Activated CD8-positive, alpha-beta T cell treated with anti-CD3 and anti-CD28 coated beads for 36 hours (primary cell): ENCODE results near the gene LNX1. TPM values are rescaled to one million over a fixed set of nuclear protein-coding genes. Genes with fewer than 3 reads are reported as not detected.

ENCODE experiments used
- ATAC-seq: fragments of 200-7000 bp; cut with Tn5 transposase; one replicate; pipeline ENCODE4 v1.10.0; 2021; ENCODE audit warnings: mild to moderate bottlenecking, moderate library complexity
- CTCF ChIA-PET: fragments of 350-600 bp; sonication (Branson Sonifier 250); formaldehyde crosslinking; loops from one replicate; lab custom pipeline; 2021; ENCODE audit warnings: antibody characterized with exemption; lab: Charles Lee
- POLR2A ChIA-PET: fragments of 350-600 bp; sonication (Branson Sonifier 250); formaldehyde crosslinking; loops from one replicate; lab custom pipeline; 2021; ENCODE audit warnings: antibody characterized with exemption; lab: Charles Lee
- DNase-seq: peaks from one replicate; pipeline ENCODE4 v3.0.0-alpha.2; 2020
- H3K27ac Mint-ChIP-seq: one replicate; pipeline ENCODE4 v1.8.0; 2021; ENCODE audit warnings: mild to moderate bottlenecking, mixed read lengths
- H3K27me3 Mint-ChIP-seq: one replicate; pipeline ENCODE4 v1.8.0; 2021; ENCODE audit warnings: mixed read lengths
- H3K36me3 Mint-ChIP-seq: one replicate; pipeline ENCODE4 v1.8.0; 2021; ENCODE audit warnings: low read depth, mixed read lengths
- H3K4me1 Mint-ChIP-seq: one replicate; pipeline ENCODE4 v1.8.0; 2021; ENCODE audit warnings: low read depth, mixed read lengths
- H3K4me3 Mint-ChIP-seq: one replicate; pipeline ENCODE4 v1.8.0; 2021; ENCODE audit warnings: mild to moderate bottlenecking, moderate library complexity, mixed read lengths
- H3K9me3 Mint-ChIP-seq: one replicate; pipeline ENCODE4 v1.8.0; 2021; ENCODE audit warnings: mixed read lengths
- CTCF ChIP-seq: fragments of 200-600 bp; IDR thresholded peaks from one replicate; pipeline ENCODE4 v1.8.0; 2022; ENCODE audit warnings: antibody characterized with exemption, mild to moderate bottlenecking
- intact Hi-C: fragments of 100-400 bp; cut with micrococcal nuclease; formaldehyde crosslinking; loops from one replicate; pipeline ENCODE4 v1.10.0; 2022
- total RNA-seq, 2 experiments: library from RNA; stranded (reverse); gene quantifications; one replicate each; pipeline ENCODE4 v1.2.3, GENCODE V29; 2021

The LNX1 gene
- total RNA-seq, 2 experiments from 2014 or later = not detected

DNA sequence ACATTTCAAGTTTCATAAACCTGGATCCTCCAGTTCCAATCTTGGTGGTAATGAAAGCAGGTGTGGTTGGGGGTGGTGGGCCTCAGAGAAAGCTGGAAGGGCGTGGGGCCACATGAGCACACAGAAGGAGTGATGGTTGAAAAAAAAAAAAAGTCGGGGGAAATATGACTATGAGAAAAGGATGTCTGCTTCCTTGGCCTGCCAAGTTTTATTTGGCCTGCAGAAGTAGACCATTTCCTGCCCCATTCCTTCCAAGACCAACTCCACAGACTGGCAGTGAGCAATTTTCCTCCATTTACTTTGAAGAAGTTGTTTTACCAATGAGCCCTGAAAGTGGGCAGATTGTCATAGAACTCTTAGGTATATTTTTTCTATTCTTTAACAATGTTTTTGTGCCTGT lies 43.3 kb downstream of the LNX1 start:
- Mint-ChIP-seq H3K27me3 (peaks cover 6% of the 10 kb centered on the region), H3K4me1 (no peaks in the 10 kb centered on the region), H3K4me3 (no peak overlapping the region), H3K36me3 (no peaks in the 10 kb centered on the region), H3K27ac (no peak overlapping the region), H3K9me3 (no peaks in the 10 kb centered on the region)
- intact Hi-C loops = no loop called here
- ChIA-PET CTCF (no interaction called here), POLR2A (no interaction called here)
- no peak for ATAC-seq
- no peak for TF ChIP-seq CTCF
- no peak for DNase-seq

DNA sequence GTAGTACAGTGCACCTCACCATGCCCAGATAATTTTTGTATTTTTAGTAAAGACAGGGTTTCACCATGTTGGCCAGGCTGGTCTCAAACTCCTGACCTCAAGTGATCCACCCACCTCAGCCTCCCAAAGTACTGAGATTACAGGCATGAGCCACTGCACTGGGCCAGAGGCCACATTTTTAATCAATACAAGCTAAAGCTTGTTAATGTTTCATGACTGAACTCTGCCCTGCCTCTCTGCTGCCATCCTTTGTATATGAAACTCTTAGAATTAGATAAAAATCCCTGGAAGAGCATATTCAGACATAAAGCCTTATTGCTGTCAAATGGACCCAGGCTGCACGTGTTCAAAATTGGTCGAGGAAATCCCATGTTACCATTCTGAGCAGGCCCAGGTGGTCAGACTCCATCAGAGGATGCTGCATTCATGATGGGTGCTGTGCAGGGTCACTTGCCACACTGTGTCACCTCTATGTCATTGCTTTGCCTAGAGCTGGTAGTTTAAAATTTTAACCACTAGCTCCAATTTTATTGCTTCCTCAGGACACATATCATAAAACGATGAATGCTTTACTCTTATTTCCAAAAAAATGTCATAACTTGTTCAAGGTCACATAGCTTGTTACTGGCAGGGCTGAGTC lies 45.2 kb downstream of the LNX1 start:
- DNase-seq (no peak), ATAC-seq (no peak)
- POLR2A ChIA-PET = no interaction called here
- no peaks in the 10 kb centered on the region for H3K4me1 Mint-ChIP-seq
- CTCF ChIA-PET = no interaction called here
- H3K9me3 Mint-ChIP-seq = no peaks in the 10 kb centered on the region
- H3K4me3 Mint-ChIP-seq = no peak overlapping the region
- H3K27ac Mint-ChIP-seq = no peak overlapping the region
- H3K36me3 Mint-ChIP-seq = no peaks in the 10 kb centered on the region
- TF ChIP-seq CTCF = no peak
- intact Hi-C loops = no loop called here
- H3K27me3 Mint-ChIP-seq = peaks cover 9% of the 10 kb centered on the region

DNA sequence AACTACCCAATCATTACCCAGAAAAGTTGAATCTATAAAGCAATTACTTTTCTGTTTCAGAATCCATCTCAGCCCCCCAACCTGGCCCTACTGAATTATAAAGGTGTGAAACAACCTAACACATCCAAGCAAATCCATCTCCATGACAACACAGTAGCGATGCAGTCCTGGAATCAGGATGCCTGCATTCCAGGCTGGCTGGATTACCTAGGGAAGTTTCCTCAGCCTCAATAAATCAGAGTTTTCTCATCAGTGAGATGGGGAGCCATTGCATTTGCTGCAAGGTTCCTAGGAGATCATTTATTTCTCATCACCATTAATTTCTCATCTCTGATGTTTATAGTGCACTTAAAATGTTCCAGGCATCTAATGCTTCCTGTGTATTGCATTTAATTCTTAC lies 46.0 kb downstream of the LNX1 start:
- Mint-ChIP-seq H3K9me3 (no peaks in the 10 kb centered on the region), H3K27me3 (peaks cover 9% of the 10 kb centered on the region), H3K4me3 (no peak overlapping the region), H3K4me1 (no peaks in the 10 kb centered on the region), H3K27ac (no peak overlapping the region), H3K36me3 (no peaks in the 10 kb centered on the region)
- ChIA-PET CTCF (no interaction called here), POLR2A (no interaction called here)
- no peak for TF ChIP-seq CTCF
- DNase-seq (no peak), ATAC-seq (no peak)
- intact Hi-C loops = no loop called here

DNA sequence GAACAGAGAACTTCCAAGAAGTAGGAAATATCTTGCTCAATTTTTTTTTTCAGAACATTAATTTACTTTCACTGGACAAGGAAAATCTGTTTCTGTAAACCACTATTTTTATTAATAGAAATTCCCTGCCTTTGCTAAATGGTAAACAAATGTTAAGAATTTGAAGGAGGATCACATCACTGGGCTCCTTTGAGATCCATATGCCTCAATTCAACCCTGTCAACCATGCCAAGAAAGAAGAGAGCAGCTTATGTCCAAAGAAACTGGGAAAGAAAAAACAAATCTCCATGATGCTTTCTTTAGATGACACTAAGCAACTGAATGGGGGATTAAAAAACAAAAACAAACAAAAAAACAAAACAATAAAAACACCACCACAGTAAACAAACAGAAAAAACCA lies 47.7 kb downstream of the LNX1 start:
- POLR2A ChIA-PET = no interaction called here
- Mint-ChIP-seq H3K27me3 (peaks cover 9% of the 10 kb centered on the region), H3K4me1 (no peaks in the 10 kb centered on the region)

More for the DNA sequence above, 47.7 kb downstream of the LNX1 start:
- H3K27ac Mint-ChIP-seq = no peak overlapping the region
- no peaks in the 10 kb centered on the region for H3K36me3 Mint-ChIP-seq
- no peak for DNase-seq
- H3K4me3 Mint-ChIP-seq = no peak overlapping the region
- no peak for TF ChIP-seq CTCF
- no peak for ATAC-seq
- intact Hi-C loops = no loop called here
- CTCF ChIA-PET = no interaction called here
- no peaks in the 10 kb centered on the region for H3K9me3 Mint-ChIP-seq
